WERI-Rb-1 (cell line): ENCODE data around the gene NLN.
"Not testable (repeated sequence)": the region's sequence is repeated elsewhere in the genome, so short reads cannot be mapped to it uniquely, and the experiment has no call there.

Experiments
- DNase-seq: peaks from one replicate; pipeline ENCODE4 v3.0.0-alpha.2; 2020
- H3K27ac ChIP-seq: fragments of 250-450 bp; sonication (Bioruptor Pico); 2 replicates; pipeline ENCODE4 v1.5.1; 2020; ENCODE audit warnings: mild to moderate bottlenecking, moderate library complexity
- H3K27me3 ChIP-seq: fragments of 250-450 bp; sonication (Bioruptor Pico); 2 replicates; pipeline ENCODE4 v1.5.1; 2021; ENCODE audit warnings: mild to moderate bottlenecking, low read depth, moderate library complexity; ENCODE audit not compliant: insufficient read depth, severe bottlenecking
- H3K36me3 ChIP-seq: fragments of 250-450 bp; sonication (Bioruptor Pico); 2 replicates; pipeline ENCODE4 v1.5.1; 2020; ENCODE audit warnings: mild to moderate bottlenecking, moderate library complexity
- H3K4me3 ChIP-seq: 2 replicates; pipeline ENCODE4 v1.5.1; 2011; ENCODE audit warnings: low read depth, mild to moderate bottlenecking, control low read depth, low read length
- H3K9me3 ChIP-seq: fragments of 250-450 bp; sonication (Bioruptor Pico); 2 replicates; pipeline ENCODE4 v1.5.1; 2021; ENCODE audit warnings: mild to moderate bottlenecking, moderate library complexity; ENCODE audit not compliant: severe bottlenecking
- CTCF ChIP-seq: IDR thresholded peaks from 2 replicates; pipeline ENCODE4 v1.5.1; 2011; ENCODE audit warnings: low read depth, mild to moderate bottlenecking, control low read depth, inconsistent platforms, low read length

NLN gene

DNA sequence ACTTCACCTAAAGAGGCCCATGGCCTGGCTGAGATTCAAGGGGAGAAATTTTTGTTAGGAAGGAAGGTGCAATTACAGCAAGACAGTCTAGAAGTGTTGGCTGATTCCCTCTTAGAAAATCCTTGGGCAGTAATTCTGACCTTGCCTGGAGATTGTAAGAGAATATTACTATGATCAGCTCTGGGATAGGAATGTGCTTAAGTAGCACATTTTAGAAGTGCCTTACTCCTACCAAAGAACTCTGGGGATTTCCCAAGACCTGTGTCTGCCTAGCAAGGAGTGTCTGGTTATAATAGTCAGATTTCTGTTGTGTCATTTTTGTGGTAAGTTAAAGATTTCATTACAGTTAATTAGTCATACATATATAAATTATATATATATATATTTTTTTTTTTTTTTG is 52.3 kb downstream of the NLN start:
- H3K27ac ChIP-seq, result no peak overlapping the region

GRCh38 chr5:65775476-65775875 is 53.5 kb downstream of the NLN start:
- no peaks in the 10 kb centered on the region for H3K27me3 ChIP-seq
- H3K9me3 ChIP-seq, result no peaks in the 10 kb centered on the region
- H3K4me3 ChIP-seq, result no peak overlapping the region
- no peak for DNase-seq
- no peak overlapping the region for H3K27ac ChIP-seq
- no peak for TF ChIP-seq CTCF
- peaks cover 9% of the 10 kb centered on the region for H3K36me3 ChIP-seq

More for the DNA sequence above, 52.3 kb downstream of the NLN start:
- no peak overlapping the region for H3K4me3 ChIP-seq
- TF ChIP-seq CTCF, result no peak
- DNase-seq, result no peak
- no peaks in the 10 kb centered on the region for H3K36me3 ChIP-seq
- H3K9me3 ChIP-seq, result no peaks in the 10 kb centered on the region
- H3K27me3 ChIP-seq, result no peaks in the 10 kb centered on the region

GRCh38 chr5:65776441-65777141 is 54.6 kb downstream of the NLN start:
- DNase-seq, result no peak
- no peaks in the 10 kb centered on the region for H3K27me3 ChIP-seq
- H3K4me3 ChIP-seq, result no peak overlapping the region
- H3K36me3 ChIP-seq, result peaks cover 20% of the 10 kb centered on the region
- no peak overlapping the region for H3K27ac ChIP-seq
- no peaks in the 10 kb centered on the region for H3K9me3 ChIP-seq
- no peak for TF ChIP-seq CTCF

- Histone ChIP-seq H3K4me3 (no peak overlapping the region), H3K27ac (no peak overlapping the region), H3K9me3 (no peaks in the 10 kb centered on the region), H3K36me3 (peaks cover 27% of the 10 kb centered on the region), H3K27me3 (no peaks in the 10 kb centered on the region)
- DNase-seq, result no peak
- TF ChIP-seq CTCF, result no peak
Measured at GRCh38 chr5:65778126-65778525, 56.1 kb downstream of the NLN start.

DNA sequence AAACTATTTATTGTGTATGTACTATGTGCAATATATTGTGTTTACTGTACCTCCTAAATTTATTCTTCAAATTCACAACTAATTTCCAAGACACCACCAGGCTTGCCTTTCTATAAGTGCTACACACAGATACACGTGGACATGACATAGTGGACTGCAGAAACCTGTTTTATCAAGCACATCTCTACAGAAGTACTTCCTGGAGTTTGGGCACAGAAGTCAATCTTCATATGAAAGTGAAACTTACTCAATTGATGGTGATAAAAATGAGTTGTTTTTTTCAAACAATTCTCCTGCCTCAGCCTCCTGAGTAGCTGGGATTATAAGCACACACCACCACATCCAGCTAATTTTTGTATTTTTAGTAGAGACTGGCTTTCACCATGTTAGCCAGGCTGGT is 57.6 kb downstream of the NLN start:
- no peaks in the 10 kb centered on the region for H3K9me3 ChIP-seq
- H3K4me3 ChIP-seq, result no peak overlapping the region
- peaks cover 30% of the 10 kb centered on the region for H3K36me3 ChIP-seq
- no peak overlapping the region for H3K27ac ChIP-seq
- DNase-seq, result no peak
- no peaks in the 10 kb centered on the region for H3K27me3 ChIP-seq
- no peak for TF ChIP-seq CTCF

DNA sequence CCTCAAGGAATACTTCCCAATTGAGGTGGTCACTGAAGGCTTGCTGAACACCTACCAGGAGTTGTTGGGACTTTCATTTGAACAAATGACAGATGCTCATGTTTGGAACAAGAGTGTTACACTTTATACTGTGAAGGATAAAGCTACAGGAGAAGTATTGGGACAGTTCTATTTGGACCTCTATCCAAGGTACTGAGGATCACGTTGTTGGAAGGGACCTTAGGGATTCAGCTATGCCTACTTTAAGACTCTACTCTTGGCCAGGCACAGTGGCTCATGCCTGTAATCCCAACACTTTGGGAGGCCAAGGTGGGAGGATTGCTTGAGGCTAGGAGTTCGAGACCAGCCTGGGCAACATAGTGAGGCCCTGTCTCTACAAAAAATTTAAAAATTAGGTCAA is 66.3 kb downstream of the NLN start:
- not testable (repeated sequence) for H3K27me3 ChIP-seq, H3K27ac ChIP-seq, H3K9me3 ChIP-seq, H3K4me3 ChIP-seq, DNase-seq
- peaks cover 22% of the 10 kb centered on the region for H3K36me3 ChIP-seq
